NCI-H748 treated with DMSO at 0.1 percent for 48 hours (cell line): ENCODE measurements around the gene LRRC56.

Source experiments
- DNase-seq: peaks from one replicate; lab custom pipeline; 2025; lab: John Stamatoyannopoulos, UW

The LRRC56 gene

DNA sequence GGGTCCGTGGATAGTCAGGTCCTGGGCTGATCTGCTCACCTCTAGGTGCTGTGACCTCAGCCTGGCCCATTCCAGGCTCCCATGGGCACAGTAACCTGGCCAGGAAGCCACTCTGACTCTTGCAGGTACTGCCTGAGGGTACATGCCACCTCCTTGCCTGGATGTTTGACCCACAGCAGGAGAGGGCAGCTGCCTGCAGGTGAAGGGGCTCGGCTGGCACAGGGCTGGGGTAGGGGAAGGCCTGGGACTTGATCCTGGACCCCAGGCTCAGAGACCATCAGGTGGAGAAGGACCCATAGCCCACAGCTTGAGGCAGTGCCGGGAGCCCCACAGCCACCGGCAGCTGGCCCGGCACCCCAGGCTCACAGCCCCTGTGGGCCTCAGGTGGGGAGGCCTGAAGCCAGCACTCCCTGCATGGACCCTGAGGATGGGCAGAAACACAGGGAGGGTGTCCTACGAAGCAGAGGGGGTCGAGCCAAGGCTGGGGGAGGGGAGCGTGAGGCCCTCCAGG lies 2.7 kb downstream of the LRRC56 start:
- no peak for DNase-seq

DNA sequence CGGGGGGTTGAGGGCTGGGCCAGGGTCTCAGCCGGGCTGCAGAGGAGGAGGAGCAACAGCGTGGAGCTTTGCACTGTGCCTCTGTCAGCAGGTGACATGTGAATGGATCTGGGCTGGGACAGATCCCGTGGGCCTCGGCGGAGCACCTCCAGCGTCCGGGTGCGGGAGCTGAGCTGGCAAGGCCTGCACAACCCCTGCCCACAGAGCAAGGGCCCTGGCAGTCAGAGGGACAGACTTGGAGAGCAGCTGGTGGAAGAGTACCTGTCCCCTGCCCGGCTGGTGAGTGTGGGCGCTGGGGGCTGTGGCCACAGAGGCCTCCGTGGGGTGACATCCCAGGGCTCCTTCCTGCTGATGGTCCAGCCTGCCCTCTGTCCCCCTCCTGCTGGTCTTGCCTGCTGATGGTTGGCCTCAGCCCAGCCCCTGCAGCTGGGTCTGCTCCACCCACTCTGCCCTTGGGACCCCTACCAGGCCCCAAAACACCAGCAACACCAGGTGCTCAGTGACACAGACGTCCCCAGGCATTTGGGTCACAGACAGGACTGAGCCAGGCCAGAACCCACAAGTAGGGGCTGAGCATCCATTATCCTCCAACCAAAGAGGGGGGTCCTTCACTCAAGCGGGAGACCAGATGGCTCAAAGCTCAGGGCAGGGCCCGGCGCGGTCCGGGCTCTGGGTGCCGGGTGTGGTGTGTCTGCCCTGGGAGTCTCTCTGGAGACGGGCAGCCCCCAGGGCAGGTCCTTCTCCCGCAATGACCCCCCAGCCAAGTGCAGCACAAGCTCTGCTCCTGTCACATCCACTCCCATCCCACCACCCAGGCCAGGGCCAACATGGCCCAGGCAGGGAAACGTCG lies 3.5 kb downstream of the LRRC56 start:
- no peak for DNase-seq

DNA sequence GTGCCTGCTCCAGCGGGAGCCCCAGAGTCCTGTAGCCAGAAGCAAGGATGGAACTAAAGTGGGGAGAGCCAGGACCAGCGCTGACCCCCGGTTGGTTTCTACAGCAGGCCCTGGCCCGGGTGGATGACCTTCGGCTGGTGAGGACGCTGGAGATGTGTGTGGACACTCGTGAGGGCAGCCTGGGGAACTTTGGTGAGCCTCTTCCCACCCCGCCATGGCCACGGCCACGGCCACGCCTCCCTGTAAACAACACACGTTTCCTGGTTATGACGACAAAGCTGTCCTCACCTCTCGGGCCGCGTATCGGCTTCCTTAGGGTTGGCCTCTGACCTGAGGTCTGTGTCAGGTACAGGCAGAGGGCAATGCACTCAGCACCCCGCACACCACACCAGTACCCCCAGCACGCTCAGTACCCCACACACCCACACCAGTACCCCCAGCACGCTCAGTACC lies 4.1 kb downstream of the LRRC56 start:
- no peak for DNase-seq

DNA sequence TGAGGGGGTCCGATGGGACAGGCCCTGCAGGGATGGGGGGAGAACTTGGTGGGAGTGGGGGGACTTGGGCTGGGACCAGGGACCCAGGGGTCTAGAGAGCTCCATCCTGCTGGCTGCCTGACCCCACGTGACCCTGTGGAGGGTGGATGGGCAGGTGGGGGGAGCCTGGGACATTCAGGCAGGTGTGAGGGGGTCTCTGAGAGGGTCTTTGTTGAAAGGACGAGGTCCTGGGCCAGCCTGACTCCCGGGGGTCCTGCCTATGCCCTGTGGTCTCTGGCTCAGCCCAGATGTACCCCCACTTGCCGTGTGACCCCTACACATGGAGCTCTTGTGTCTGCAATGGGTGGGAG lies 7.5 kb downstream of the LRRC56 start:
- no peak for DNase-seq

DNA sequence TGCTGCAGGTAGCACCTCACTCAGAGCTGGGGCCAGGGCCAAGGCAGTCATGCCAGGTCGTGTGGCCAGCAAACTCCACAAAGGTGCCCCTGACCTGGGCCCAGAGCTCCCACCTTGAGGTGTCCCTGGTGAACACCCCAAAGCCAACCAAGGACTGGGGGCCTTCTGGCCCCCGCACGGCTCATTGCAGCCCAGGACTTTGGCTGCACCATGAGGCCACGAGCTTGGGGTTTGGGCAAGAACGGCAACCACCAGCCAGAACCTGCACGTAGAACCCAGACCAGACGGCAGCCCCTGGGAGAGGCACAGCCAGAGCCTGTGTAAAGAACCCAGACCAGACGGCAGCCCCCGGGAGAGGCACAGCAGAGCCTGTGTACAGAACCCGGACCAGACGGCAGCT lies 7.8 kb downstream of the LRRC56 start:
- DNase-seq = no peak

DNA sequence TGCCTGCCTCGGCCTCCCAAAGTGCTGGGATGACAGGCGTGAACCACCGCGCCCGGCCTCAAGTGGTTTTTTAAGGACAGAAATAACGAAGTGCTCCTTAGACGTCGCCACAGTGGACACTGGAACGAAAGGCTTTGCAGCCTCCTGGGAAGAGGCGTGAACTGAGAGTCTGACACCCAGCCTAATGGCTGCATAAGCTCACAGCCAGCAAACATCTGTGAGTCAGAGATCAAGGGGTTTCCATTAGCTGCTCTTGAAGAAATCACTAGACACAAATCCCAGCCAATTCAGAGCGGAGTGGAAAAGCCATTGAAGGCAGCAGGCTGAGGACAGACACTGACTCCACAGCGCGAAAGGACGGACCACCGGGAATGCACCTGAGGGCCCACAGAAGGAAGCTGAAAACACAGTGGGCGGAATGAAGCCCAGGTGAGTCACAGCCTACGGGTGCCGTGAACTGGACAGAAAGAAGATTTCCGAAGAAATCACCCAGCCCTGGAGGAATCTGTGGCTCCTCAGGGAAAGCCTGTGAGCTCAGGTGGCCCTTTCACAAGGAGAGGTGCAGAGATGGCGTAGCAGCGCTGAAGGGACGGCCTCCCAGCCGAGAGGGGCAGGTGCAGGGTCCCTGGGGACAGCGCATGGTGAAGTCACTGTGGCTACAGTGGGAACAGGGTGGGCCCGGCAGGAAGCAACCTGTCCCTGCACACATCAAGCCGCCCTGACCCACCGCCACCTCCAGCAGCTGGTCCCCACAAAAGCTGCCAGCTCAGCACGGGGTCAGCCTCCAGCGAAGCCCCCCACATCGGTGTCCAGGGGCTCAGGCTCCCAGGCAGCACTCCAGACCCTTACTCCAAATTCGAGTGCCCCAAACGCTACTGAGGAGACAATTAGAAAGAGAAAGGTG lies 11.6 kb downstream of the LRRC56 start:
- DNase-seq = no peak

DNA sequence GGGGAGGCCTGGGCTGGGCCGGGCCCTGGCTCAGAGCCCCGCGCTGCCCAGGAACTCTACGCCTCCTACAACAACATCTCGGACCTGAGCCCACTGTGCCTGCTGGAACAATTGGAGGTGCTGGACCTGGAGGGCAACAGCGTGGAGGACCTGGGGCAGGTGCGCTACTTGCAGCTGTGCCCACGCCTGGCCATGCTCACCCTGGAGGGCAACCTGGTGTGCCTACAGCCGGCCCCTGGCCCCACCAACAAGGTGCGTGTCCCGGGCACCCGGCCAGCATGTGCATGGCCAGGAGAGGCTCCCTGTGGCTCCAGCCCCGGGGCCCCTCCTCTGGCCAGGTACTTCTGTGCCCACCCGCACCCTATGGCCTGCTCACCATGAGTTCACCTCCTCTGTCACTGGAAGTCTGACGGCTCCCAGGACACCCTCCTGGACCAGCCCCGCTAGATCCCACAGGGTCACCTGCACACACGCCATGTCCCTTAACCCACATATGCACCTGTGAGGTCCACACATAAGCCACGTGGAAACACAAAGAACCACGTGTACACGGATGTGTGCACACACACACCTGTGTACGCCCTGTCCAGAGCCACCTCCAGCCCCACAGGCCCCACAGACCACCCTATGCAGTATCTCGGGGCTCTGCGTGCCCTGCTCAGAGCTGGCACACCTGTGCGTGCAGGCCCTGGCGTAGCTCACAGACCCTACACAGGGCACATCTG lies 12.9 kb downstream of the LRRC56 start:
- DNase-seq = no peak

DNA sequence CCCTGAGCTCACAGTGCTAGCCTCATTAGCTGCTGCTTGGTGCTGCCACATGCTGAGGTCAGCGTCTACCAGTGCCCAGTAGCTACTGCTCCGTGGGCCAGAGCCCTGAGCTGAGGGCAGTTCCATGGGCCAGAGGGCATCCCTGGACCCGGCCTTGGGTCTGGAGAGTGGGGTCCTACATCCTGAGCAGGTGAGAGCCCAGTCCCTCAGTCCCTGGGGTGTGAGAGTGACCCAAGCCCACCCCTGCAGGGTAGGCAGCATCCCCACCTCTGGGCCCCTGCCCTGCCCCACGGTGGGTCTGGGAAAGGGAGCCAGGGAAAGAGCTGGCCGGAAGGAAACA lies 13.4 kb downstream of the LRRC56 start:
- DNase-seq = no peak

DNA sequence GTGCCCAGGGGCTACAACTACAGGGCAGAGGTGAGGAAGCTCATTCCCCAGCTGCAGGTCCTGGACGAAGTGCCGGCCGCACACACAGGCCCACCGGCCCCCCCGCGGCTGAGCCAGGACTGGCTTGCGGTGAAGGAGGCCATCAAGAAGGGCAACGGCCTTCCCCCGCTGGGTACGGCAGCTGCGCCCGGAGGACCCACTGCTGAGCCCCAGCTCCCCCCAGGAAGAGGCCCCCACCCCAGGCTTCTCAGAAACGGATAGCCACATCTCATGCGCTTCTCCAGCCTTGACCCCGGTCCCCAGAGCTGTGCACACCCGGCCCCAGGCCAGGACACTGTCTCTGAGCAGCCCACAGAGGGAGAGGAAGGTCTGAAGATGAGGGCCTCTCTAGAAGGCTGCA lies 13.8 kb downstream of the LRRC56 start:
- no peak for DNase-seq

DNA sequence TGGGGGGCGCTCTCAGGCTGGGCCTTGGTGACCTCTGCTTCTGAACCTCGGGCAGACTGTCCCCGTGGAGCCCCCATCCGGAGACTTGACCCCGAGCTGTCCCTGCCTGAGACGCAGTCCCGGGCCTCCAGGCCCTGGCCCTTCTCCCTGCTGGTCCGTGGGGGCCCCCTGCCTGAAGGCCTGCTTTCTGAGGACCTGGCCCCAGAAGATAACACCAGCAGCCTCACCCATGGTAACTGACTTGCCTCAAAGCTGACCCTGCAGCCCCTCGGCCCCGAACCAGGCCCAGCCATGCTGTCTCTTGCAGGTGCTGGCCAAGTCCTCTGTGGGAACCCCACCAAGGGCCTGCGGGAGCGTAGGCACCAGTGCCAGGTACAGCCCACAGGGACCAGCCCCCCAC lies 14.3 kb downstream of the LRRC56 start:
- no peak for DNase-seq

DNA sequence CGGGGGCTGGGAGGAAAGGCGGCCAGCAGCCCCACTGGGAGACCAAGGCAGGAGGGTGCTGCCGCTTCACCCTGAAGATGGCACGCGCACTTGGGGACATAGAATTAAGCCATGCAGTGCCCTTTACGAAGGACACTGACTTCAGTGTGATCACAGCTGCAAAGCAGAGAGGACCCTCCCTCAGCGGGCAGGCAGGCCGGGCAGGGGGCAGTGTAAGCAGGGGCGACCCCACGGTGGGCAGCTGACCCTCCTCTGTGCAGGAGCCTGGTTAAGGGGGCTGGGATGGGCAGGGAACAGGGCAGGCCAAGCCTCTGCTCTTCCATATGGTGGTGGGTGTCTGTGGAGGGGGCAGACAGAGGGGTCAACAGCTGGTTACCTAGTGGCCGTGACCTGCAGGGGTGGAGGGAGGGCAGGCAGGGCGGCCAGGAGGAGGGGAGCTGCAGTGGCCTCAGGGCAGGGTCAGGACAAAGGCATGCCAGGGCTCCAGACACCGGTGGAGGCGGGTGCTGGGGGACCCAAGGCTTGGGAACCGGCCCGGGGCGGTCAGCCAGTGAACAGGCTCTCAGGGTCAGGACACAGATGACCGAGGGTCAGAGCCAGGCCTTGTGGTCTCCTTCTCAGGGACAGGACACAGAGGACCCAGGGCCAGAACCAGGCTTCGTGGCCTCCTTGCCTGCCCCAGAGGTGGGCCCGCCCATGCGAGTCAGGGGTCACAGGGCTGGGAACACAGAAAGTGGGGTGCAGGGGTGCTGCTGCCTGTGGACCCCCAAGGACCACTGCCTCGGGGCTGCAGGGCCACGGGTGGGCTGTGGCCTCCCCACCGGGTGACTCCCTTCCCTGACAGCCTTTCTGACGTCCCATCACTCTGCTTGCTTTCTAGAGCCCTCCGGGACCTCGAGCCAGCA lies 16.0 kb downstream of the LRRC56 start:
- no peak for DNase-seq

DNA sequence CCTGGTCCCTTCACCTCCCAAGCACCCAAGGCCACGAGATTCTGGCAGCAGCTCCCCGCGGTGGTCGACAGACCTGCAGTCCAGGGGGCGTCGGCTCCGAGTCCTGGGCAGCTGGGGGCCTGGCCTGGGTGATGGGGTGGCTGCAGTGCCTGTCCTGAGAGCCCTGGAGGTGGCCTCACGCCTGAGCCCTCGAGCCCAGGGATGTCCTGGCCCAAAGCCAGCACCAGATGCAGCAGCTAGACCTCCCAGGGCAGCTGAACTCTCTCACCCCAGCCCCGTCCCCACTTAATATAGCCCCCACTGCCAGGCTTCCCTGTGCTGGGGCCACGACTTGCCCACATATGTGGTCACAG lies 16.6 kb downstream of the LRRC56 start:
- DNase-seq = no peak

DNA sequence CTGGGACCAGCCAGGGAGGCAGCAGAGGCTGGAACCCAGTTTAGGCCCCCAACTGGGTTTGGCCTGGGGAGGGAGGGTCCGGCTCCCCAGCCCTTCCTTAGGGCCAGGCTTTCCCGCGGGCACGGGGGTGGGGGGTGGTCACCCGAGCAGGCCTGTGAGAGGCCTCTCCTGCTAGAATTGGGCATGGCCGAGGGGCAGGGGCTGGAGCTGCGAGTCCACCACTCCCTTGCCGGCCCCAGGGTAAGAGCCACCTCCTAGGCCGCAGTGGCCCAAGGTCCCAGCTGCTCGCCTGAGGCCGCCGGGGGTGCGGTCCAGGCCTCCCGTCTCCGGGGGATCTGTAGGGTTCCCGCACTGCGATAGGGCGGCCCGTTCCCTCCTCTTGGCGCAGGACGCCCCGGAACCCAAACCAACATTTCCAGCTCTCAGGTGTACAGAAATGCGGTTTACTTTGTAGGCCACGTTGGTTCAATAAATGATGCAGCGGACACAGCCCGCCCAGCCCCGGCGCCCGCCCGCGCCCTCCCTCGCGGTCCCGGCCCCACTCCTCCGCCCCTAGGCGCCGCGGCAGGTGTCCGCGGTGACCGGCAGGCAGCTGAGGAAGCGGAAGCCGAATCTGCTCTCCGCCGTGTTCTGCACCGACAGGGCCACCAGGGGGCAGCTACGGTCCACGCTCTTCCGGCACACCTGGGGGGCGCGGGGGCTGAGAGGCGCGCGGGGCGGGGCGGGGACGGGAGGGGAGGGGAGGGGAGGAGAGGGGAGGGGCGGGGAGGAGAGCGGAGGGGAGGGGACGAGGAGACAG lies 17.3 kb downstream of the LRRC56 start:
- peak; percentile 73 for DNase-seq

DNA sequence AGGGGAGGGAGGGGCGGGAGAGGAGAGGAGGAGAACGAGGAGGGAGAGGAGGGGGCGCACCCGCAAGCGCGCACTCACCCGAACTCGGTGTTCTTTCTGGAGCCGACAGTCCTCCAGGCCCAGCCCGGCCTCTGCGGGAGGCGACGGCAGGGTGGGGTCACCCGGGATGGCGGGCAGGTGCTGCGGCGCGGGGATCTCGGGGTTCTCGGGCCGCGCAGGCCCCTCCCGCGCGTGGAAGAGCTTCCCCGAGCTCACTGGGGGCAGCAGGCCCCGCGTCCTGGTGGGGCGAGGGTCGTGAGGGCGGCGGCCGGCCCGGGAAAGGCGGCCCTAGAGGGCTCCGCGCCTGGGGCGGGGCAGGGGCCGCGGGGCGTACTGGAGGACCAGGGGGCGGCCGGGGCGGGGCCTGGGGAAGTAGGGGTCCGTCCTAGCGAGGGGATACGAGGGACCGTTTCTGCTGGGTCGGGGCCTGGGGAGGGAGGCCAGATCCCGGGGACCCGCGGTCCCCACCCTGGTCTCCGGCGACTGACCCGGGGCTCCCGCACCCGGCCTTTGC lies 18.0 kb downstream of the LRRC56 start:
- no peak for DNase-seq

DNA sequence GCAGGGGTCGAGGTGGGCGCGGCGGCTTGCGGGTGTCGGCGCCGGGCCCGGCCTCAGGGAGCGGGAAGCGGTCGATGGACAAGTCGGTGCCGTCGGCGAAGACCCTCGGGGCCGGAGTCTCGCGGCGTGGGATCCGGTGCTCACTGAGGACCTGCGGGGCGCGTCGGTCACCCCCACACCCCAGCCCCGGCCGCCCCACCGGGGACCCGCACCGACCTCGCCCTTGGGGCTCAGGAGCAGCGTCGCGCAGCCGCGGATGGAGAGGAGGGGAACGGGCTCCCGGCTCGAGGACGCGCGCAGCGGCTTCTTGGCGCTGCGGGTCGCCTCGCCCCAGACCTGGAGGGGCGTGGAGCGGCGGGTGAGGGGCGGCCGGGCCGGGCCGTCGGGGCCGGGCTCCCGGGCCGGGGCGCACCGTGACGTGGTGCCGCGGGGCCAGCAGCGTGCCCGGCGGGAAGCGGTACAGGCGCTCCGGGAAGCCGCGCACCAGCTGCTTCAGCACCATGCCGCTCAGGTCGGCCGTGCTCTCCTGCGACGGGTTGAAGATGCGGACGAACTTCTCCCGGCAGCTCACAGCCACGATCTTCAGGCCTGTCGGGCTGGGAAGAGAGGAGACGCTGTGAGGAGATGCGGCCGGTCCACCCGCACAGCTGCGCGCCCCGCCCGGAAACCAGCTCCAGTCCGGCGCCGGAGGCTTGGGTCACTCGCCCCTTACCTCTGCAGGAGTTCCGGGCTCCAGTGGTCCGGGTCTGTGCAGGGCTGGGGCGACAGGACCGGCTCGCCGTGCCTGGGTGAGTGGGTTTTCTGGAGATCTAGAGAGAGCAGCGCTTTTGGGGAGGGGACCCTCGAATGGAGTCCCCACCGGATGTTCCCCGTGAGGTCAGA lies 18.7 kb downstream of the LRRC56 start:
- no peak for DNase-seq

DNA sequence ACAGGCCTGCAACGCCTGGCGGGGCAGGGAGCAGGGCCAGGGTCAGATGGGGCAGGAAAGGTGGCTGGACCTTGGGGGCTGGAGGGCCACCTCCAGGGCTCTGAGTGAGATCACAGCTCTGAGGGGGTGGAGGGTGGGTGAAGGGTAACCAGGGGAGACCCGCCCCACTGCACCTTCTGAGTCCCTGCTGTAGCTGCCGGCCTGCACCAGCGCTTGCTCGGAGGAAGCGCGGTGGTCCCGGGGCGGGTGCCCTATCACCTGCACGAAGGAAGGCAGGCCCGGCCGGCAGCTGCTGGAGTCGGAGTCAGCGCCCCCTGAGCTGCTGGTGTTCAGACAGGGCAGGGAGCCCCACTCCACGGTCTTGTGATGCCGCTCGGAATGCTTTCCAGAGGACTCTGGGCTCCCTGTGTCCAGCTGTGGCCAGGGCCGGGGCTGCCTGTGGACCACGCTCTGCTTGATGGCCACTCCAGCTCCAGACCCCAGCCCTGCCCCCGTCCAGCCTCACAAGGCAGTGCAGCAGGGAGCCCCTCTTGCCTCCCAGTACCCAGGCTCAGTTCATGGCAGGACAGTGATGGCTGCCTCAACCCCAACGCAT lies 19.4 kb downstream of the LRRC56 start:
- DNase-seq = no peak

DNA sequence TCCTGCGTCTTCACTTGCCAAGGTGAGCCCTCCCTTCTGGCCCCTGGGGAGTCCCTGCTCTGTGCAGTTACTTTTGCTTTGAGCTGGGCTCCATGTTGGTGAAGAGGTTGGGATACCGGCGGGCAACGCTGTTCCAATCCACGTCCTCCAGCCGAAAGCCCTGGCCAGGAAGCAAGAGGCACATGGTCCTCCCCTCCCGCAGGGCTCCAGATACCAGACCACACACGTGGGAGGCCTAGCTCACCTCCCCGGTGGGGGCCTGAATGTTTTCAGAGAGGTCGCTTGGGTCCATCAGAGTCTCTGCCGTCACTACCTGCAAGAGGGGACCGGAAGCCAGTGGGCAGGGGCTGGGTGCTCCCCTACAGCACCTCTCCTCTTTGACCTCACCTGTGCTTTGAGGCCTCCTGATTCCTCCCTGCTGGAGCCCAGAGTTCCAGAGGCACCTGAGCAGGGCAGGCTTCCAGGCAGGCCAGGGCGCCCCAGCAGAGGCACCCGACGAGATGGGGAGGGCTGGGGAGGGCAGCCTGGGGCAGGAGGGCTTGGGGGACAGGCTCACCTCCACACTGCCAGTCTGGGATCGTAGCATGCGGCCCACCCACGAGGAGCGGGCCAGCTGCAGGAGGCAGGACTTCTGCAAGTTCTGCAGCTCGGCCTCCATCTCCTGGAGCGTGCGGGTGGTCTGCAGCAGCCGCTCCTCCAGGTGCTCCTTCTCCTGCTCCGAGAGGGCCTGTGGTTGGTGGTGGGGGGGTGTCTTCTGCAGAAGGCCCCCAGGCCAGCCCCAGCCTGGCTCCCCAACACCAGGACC lies 20.2 kb downstream of the LRRC56 start:
- DNase-seq = no peak

DNA sequence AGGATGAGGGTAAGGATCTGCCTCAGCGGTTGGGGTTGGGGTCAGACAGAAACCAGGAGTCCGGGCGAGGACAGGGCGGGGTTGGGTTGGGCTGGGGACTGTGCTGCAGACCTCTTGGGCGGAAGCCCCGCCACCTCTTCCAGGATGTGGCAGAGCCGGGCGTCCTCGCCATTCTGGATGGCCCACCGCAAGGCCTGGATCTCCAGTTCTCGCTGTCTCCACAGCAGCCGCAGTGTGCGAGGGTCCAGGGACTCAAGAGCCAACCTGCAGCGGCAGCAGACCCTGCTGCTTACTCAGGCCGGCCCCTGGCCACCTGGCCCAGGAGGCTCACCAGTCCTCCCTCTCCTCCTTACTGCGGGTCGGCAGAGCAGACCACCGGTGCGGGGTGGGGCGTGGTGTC lies 21.2 kb downstream of the LRRC56 start:
- DNase-seq = no peak
